SU-DHL-6 (cell line): ENCODE results near the gene OR4C5.
"Not testable (repeated sequence)": the region's sequence is repeated elsewhere in the genome, so short reads cannot be mapped to it uniquely, and the experiment has no call there.

Experiments
- H2AFZ ChIP-seq: fragments of 200-600 bp; sonication (generic); 2 replicates; pipeline ENCODE4 v1.6.1; 2014; ENCODE audit warnings: low read depth, mild to moderate bottlenecking, moderate library complexity, mixed read lengths, antibody characterized with exemption, low read length; ENCODE audit not compliant: severe bottlenecking
- H3F3A ChIP-seq: fragments of 200-600 bp; shearing (Covaris generic); 2 replicates; pipeline ENCODE4 v1.6.0; 2016; ENCODE audit warnings: antibody characterized with exemption, mild to moderate bottlenecking; ENCODE audit not compliant: insufficient read depth
- H3K27ac ChIP-seq: fragments of 200-600 bp; sonication (generic); 2 replicates; pipeline ENCODE4 v1.5.1; 2016; ENCODE audit warnings: low read depth, mild to moderate bottlenecking, low read length, moderate library complexity, mixed read lengths
- H3K27me3 ChIP-seq: fragments of 200-600 bp; sonication (generic), shearing (Covaris generic); 2 replicates; pipeline ENCODE4 v1.6.0; 2014; ENCODE audit warnings: mild to moderate bottlenecking, low read length
- H3K36me3 ChIP-seq: fragments of 200-600 bp; sonication (generic); 2 replicates; pipeline ENCODE4 v1.6.1; 2014; ENCODE audit warnings: mild to moderate bottlenecking, low read length, mixed read lengths
- H3K4me2 ChIP-seq: fragments of 300-600, 200-600 bp; shearing (Covaris generic), sonication (generic); 2 replicates; pipeline ENCODE4 v1.6.0; 2014; ENCODE audit warnings: low read length, low read depth, mild to moderate bottlenecking; ENCODE audit not compliant: poor library complexity, severe bottlenecking
- H3K4me3 ChIP-seq: fragments of 200-600 bp; sonication (generic); 2 replicates; pipeline ENCODE4 v1.5.1; 2014; ENCODE audit warnings: antibody characterized with exemption, low read length, mild to moderate bottlenecking, mixed read lengths; ENCODE audit not compliant: insufficient read depth, poor library complexity, severe bottlenecking
- H3K79me2 ChIP-seq: fragments of 200-600 bp; sonication (generic); 2 replicates; pipeline ENCODE4 v1.6.1; 2014; ENCODE audit warnings: mild to moderate bottlenecking, low read length, moderate library complexity; ENCODE audit not compliant: insufficient read depth
- H3K9ac ChIP-seq: fragments of 200-600 bp; sonication (generic); 2 replicates; pipeline ENCODE4 v1.7.0; 2014; ENCODE audit warnings: mild to moderate bottlenecking, low read length
- H3K9me2 ChIP-seq: fragments of 200-600 bp; sonication (generic); replicated peaks from 2 replicates; pipeline ENCODE4 v1.6.1; 2014; ENCODE audit warnings: low read length; ENCODE audit not compliant: insufficient read depth
- H3K9me3 ChIP-seq: fragments of 200-600 bp; sonication (generic); 2 replicates; pipeline ENCODE4 v1.6.1; 2014; ENCODE audit warnings: low read length, mixed read lengths; ENCODE audit not compliant: insufficient read depth
- H4K20me1 ChIP-seq: fragments of 200-600 bp; sonication (generic); 2 replicates; pipeline ENCODE4 v1.6.1; 2014; ENCODE audit warnings: low read depth, mild to moderate bottlenecking, antibody characterized with exemption, low read length, moderate library complexity, mixed read lengths
- CTCF ChIP-seq: fragments of 200-600 bp; sonication (generic); IDR thresholded peaks from one replicate; pipeline ENCODE4 v1.5.1; 2017; ENCODE audit warnings: antibody characterized with exemption, mild to moderate bottlenecking, low read length, moderate library complexity; ENCODE audit not compliant: insufficient read depth, poor library complexity, severe bottlenecking
- EZH2phosphoT487 ChIP-seq: fragments of 200-600 bp; sonication (generic), shearing (Covaris generic); conservative IDR thresholded peaks from 2 replicates; pipeline ENCODE4 v1.6.1; 2018; ENCODE audit warnings: mild to moderate bottlenecking, antibody characterized with exemption, low read length, moderate library complexity, mixed read lengths

OR4C5 gene

GRCh38 chr11:48354677-48355076 lies 11.6 kb downstream of the OR4C5 start:
- Histone ChIP-seq H3K36me3 (no peaks in the 10 kb centered on the region), H3K27ac (no peak overlapping the region), H3K4me3 (no peak overlapping the region), H3K9me3 (no peaks in the 10 kb centered on the region), H3K9me2 (no peaks in the 10 kb centered on the region), H2AFZ (no peak overlapping the region), H3F3A (no peaks in the 10 kb centered on the region), H3K27me3 (no peaks in the 10 kb centered on the region), H3K79me2 (no peaks in the 10 kb centered on the region), H3K4me2 (no peak overlapping the region), H3K9ac (no peak overlapping the region), H4K20me1 (no peaks in the 10 kb centered on the region)
- TF ChIP-seq CTCF = no peak
- no peak for TF ChIP-seq EZH2phosphoT487

GRCh38 chr11:48354013-48354412 lies 12.3 kb downstream of the OR4C5 start:
- Histone ChIP-seq H3K4me3 (no peak overlapping the region), H3K9me3 (no peaks in the 10 kb centered on the region), H3K27ac (no peak overlapping the region), H3K36me3 (no peaks in the 10 kb centered on the region), H3K4me2 (no peak overlapping the region), H3F3A (no peaks in the 10 kb centered on the region), H3K27me3 (no peaks in the 10 kb centered on the region), H2AFZ (no peak overlapping the region), H4K20me1 (no peaks in the 10 kb centered on the region), H3K9ac (no peak overlapping the region), H3K79me2 (no peaks in the 10 kb centered on the region), H3K9me2 (no peaks in the 10 kb centered on the region)
- TF ChIP-seq CTCF (no peak), EZH2phosphoT487 (no peak)

- H3K9me3 ChIP-seq, H3K36me3 ChIP-seq, H3K9ac ChIP-seq, H3K27ac ChIP-seq, H3F3A ChIP-seq, H3K9me2 ChIP-seq, H3K79me2 ChIP-seq, H2AFZ ChIP-seq, H4K20me1 ChIP-seq, H3K4me3 ChIP-seq, H3K4me2 ChIP-seq, H3K27me3 ChIP-seq: not testable (repeated sequence)
Measured at GRCh38 chr11:48346286-48346685, 20.0 kb downstream of the OR4C5 start.

- H3K79me2 ChIP-seq, H3K9me3 ChIP-seq, H3K36me3 ChIP-seq, H3F3A ChIP-seq, H3K4me2 ChIP-seq, H3K27me3 ChIP-seq, H3K9me2 ChIP-seq, H4K20me1 ChIP-seq, H3K27ac ChIP-seq, H3K9ac ChIP-seq, H3K4me3 ChIP-seq, H2AFZ ChIP-seq: not testable (repeated sequence)
Measured at GRCh38 chr11:48342505-48342904, 23.8 kb downstream of the OR4C5 start.
